Thoracic aorta (tissue), 2 donors: ENCODE results near the gene SULF2. TPM values are rescaled to one million over a fixed set of nuclear protein-coding genes. Genes with fewer than 3 reads are reported as not detected.

Experiments
- ATAC-seq: fragments of 150-250 bp; one replicate; pipeline ENCODE4 v1.8.0; 2017; ENCODE audit warnings: low read depth; ENCODE audit not compliant: insufficient number of reproducible peaks, low FRiP score
- DNase-seq: peaks from one replicate; pipeline ENCODE4 v3.0.0-alpha.2; 2020; ENCODE audit warnings: low spot score
- H3K27ac ChIP-seq, 2 donors: fragments of 200-600 bp; sonication (generic); 1 replicate in 1 of 2; 2 replicates in 1 of 2; pipeline ENCODE4 v1.5.1; 2016; ENCODE audit warnings: mild to moderate bottlenecking in 2 of 2, moderate library complexity in 2 of 2
- H3K27me3 ChIP-seq: fragments of 200-600 bp; sonication (generic); replicated peaks from 2 replicates; pipeline ENCODE4 v1.6.0; 2016; ENCODE audit warnings: mild to moderate bottlenecking; ENCODE audit not compliant: insufficient read depth
- H3K36me3 ChIP-seq: fragments of 200-600 bp; sonication (generic); one replicate; pipeline ENCODE4 v1.5.1; 2016
- H3K4me1 ChIP-seq, 2 donors: fragments of 200-600 bp; sonication (generic); 1 replicate in 1 of 2; 2 replicates in 1 of 2; pipeline versions ENCODE4 v1.5.1 to v1.6.0; 2016; ENCODE audit warnings: low read depth in 2 of 2, mild to moderate bottlenecking in 1 of 2; ENCODE audit not compliant: control insufficient read depth in 1 of 2
- H3K4me3 ChIP-seq: fragments of 200-600 bp; sonication (generic); 2 replicates; pipeline ENCODE4 v1.5.1; 2016; ENCODE audit warnings: mild to moderate bottlenecking
- H3K9me3 ChIP-seq: fragments of 200-600 bp; sonication (generic); 2 replicates; pipeline ENCODE4 v1.5.1; 2016
- CTCF ChIP-seq: fragments of 200-600 bp; sonication (generic); IDR thresholded peaks from one replicate; pipeline ENCODE4 v1.5.1; 2019; ENCODE audit warnings: antibody characterized with exemption
- total RNA-seq, 2 donors: library from RNA; depleted of rRNA; stranded (reverse); fragments of >200 nt; gene quantifications; one replicate each; pipeline versions ENCODE4 v1.1.0 to v1.2.3, GENCODE V29; 2016

SULF2 gene
- total RNA-seq, 2 donors from 2014 or later: 39.0 to 53.9 TPM

- no peak for ATAC-seq
- TF ChIP-seq CTCF: no peak
- DNase-seq: no peak
Observed at GRCh38 chr20:47729472-47729871, 55.8 kb downstream of the SULF2 start.

GRCh38 chr20:47727909-47728361 is 57.3 kb downstream of the SULF2 start:
- Histone ChIP-seq H3K4me1 (no peaks in the 10 kb centered on the region), H3K36me3 (no peaks in the 10 kb centered on the region), H3K9me3 (no peaks in the 10 kb centered on the region), H3K27me3 (no peaks in the 10 kb centered on the region), H3K27ac (no peak overlapping the region), H3K4me3 (no peak overlapping the region)
- DNase-seq (no peak), ATAC-seq (no peak)
- TF ChIP-seq CTCF: no peak

More at GRCh38 chr20:47729472-47729871, 55.8 kb downstream of the SULF2 start:
- no peaks in the 10 kb centered on the region for H3K4me1 ChIP-seq
- H3K9me3 ChIP-seq: no peaks in the 10 kb centered on the region
- no peak overlapping the region for H3K27ac ChIP-seq
- H3K36me3 ChIP-seq: no peaks in the 10 kb centered on the region
- no peak overlapping the region for H3K4me3 ChIP-seq
- no peaks in the 10 kb centered on the region for H3K27me3 ChIP-seq

- no peaks in the 10 kb centered on the region for H3K27me3 ChIP-seq
- H3K36me3 ChIP-seq: no peaks in the 10 kb centered on the region
- H3K4me1 ChIP-seq: no peaks in the 10 kb centered on the region
- H3K9me3 ChIP-seq: no peaks in the 10 kb centered on the region
- H3K4me3 ChIP-seq: no peak overlapping the region
- no peak for TF ChIP-seq CTCF
- no peak for ATAC-seq
- no peak for DNase-seq
- H3K27ac ChIP-seq: no peak overlapping the region
Observed at GRCh38 chr20:47727170-47727880, 58.0 kb downstream of the SULF2 start.

GRCh38 chr20:47726632-47727031 is 58.6 kb downstream of the SULF2 start:
- no peak for TF ChIP-seq CTCF
- Histone ChIP-seq H3K36me3 (no peaks in the 10 kb centered on the region), H3K4me1 (no peaks in the 10 kb centered on the region), H3K27me3 (no peaks in the 10 kb centered on the region), H3K4me3 (no peak overlapping the region), H3K9me3 (no peaks in the 10 kb centered on the region), H3K27ac (no peak overlapping the region)
- ATAC-seq (no peak), DNase-seq (no peak)

- Histone ChIP-seq H3K4me3 (no peak overlapping the region), H3K27me3 (no peaks in the 10 kb centered on the region), H3K9me3 (no peaks in the 10 kb centered on the region), H3K4me1 (peaks cover 0 to 11% of the 10 kb centered on the region in 2 donors), H3K27ac (no peak overlapping the region), H3K36me3 (no peaks in the 10 kb centered on the region)
- ATAC-seq: no peak
- peak; percentile 41 for DNase-seq
- peak; percentile 88 for TF ChIP-seq CTCF
Observed at GRCh38 chr20:47725248-47725973, 59.9 kb downstream of the SULF2 start.
